Fibroblast of mammary gland (primary cell): Measurements from ENCODE around the gene NPHS1.

Source experiments
- DNase-seq: peaks from one replicate; pipeline ENCODE4 v3.0.0-alpha.2; 2010; ENCODE audit warnings: low read depth
- H3K4me3 ChIP-seq: 2 replicates; pipeline ENCODE4 v1.5.1; 2011; ENCODE audit warnings: low read depth, mild to moderate bottlenecking, low read length, moderate library complexity; ENCODE audit not compliant: control insufficient read depth
- CTCF ChIP-seq: conservative IDR thresholded peaks from 2 replicates; pipeline ENCODE4 v1.5.1; 2011; ENCODE audit warnings: low read depth, low read length, inconsistent platforms; ENCODE audit not compliant: control insufficient read depth, insufficient read depth

Gene NPHS1

GRCh38 chr19:35790981-35791813 is 61.1 kb downstream of the NPHS1 start:
- no peak for DNase-seq
- peak; percentile 5 for TF ChIP-seq CTCF
- H3K4me3 ChIP-seq, result no peak overlapping the region

- DNase-seq, result no peak
- TF ChIP-seq CTCF, result no peak
- H3K4me3 ChIP-seq, result no peak overlapping the region
These were observed 62.0 kb downstream of the NPHS1 start for GRCh38 chr19:35789978-35790944.

- no peak for TF ChIP-seq CTCF
- no peak for DNase-seq
- H3K4me3 ChIP-seq, result no peak overlapping the region
These were observed 62.9 kb downstream of the NPHS1 start for GRCh38 chr19:35789195-35789977.

DNA sequence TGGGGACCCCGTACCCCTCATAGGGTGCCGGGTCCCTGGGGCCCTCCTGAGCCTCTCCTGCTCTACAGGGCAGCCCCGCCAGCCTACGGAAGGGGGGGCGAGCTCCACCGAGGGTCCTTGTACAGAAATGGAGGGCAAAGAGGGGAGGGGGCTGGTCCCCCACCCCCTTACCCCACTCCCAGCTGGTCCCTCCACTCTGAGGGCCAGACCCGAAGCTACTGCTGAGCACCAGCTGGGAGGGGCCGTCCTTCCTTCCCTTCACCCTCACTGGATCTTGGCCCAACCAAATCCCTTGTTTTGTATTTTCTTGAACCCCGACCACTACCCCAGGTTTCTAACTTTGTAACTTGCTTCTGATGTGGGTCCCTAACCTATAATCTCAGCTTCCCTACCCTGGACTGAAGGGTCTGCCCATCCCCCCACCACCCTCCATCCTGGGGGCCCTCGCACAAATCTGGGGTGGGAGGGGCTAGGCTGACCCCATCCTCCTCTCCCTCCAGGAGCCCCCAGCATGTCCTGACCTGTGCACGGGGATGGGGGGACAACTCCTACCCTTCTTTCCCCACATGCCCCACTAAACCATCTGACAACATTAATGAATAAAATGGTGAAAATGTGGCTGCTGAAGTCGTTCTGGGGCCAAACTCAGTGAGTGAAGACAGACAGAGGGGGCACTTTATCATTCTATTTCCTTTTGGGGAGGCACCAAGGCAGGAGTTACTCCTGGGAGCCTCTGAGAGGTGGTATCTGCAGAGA is 63.9 kb downstream of the NPHS1 start:
- TF ChIP-seq CTCF, result no peak
- no peak overlapping the region for H3K4me3 ChIP-seq

GRCh38 chr19:35787227-35787799 is 65.0 kb downstream of the NPHS1 start:
- TF ChIP-seq CTCF, result no peak
- no peak overlapping the region for H3K4me3 ChIP-seq
- DNase-seq, result no peak

More for the DNA sequence above, 63.9 kb downstream of the NPHS1 start:
- no peak for DNase-seq
